ENCODE data around the gene NOS1. TPM values are rescaled to one million over a fixed set of nuclear protein-coding genes. Genes with fewer than 3 reads are reported as not detected.
"Not testable (repeated sequence)": the region's sequence is repeated elsewhere in the genome, so short reads cannot be mapped to it uniquely, and the experiment has no call there.

The NOS1 gene
- polyA plus RNA-seq, 12 donors: 0.18 to 4.6 (median 0.93) TPM; not detected in 1

DNA sequence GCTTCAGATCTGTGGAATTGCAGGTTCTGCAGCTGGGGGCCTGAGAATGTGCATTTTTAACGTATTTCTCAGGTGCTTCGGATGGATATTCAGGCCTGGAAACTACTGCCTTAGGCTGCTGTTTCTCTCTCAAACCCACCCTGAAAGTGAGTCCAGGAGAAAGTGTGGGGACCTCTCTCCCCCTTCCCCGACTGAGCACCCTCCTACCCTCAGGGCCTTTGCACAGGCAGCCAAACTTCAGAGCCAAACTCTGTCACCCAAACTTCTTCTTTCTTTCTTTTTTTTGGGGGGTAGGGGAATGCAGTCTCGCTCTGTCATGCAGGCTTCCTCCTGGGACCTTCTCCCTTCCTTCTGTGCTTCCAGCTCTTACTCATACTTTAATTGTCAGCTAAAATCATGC lies 88.7 kb downstream of the NOS1 start:
- no peak for DNase-seq

DNA sequence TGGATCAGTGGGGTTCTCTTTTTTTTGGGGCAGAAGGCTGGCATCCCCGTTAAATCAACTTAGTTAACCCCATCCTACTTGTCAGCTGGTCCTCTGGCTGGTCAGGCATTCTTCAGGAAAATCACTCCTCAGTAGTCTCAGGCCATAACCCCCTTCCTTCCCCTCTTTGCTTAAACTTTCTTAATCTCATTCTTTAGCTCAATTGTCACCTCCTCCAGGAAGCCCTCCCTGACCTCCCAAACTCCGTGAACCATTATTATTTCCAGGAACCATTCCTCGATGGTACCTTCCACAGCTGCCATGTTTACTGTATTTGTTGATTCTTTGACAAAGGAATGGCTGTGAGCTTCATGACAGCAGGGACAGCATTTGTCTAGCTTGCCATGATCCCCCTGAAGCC lies 98.7 kb downstream of the NOS1 start:
- DNase-seq: no peak

DNA sequence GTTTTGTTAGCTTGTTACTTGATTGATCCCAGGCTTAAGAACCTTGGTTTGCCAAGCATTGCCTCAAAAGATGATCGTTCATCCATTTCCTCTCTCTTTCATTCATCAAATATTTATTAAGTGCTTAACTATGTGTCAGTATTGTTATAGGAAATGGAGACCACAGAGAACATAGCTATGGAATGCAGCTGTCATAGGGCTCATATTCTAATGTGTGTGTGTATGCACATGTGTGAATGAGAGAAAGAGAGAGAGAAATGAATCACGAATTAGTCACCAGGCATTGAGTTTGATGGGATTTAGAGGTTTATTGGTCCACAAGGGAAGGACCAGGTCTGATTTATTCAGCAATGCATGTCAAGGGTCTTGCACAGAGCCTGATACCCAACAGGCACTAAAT lies 100.2 kb downstream of the NOS1 start:
- no peak for DNase-seq

DNA sequence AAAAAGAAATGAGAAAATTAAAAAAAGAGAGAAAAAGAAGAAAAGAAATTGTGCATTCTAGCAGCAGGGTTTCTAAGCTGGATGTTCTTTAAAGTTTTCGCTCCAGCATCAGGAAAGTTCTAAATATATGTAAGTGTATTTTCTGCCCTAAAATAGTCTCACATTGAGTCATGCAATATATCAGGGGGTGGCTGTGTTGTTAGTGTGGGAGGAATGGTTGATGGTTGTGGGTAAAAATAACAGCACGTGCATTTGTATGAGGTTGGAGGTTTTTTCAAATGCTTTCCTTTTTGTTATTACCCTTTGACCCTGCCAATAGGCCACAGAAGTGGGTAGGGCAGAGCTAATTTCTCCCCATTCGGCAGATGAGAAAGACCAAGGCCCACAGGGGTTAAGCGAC lies 106.0 kb downstream of the NOS1 start:
- no peak for DNase-seq

DNA sequence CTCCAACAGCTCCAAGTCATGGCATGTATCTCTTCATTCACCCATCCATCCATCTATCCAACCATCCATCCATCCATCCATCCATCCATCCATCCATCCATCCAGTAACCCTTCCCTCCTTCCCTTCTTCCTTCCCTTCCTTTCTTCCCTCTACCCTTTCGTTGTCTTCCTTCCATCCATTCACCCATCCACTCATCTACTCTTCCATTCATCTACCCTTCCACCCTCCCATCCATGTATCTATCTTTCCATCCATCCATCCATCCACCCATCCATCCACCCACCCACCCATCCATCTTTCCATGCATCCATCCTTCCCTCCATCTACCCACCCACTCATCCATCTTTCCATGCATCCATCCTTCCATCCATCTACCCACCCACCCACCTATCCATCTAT lies 117.9 kb downstream of the NOS1 start:
- no peak for DNase-seq

DNA sequence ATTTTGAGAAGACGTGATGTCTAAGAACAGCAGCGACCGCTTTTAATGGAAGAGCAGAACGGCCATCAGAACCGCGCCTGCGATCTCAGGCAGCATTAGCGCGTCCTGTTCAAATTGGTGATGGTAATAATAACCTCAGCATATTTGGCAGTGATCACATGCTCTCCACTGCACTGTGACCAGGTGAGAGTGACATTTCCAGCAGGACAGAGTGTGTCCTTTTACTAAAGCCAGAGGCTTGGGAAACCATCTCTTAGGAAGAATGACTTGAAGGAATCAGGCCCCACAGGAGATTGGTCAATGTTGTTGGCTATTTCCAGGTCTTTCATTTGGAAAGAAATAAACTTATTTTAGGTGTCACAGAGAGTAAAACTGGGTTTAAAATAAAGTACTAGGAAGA lies 119.7 kb downstream of the NOS1 start:
- DNase-seq: no peak

DNA sequence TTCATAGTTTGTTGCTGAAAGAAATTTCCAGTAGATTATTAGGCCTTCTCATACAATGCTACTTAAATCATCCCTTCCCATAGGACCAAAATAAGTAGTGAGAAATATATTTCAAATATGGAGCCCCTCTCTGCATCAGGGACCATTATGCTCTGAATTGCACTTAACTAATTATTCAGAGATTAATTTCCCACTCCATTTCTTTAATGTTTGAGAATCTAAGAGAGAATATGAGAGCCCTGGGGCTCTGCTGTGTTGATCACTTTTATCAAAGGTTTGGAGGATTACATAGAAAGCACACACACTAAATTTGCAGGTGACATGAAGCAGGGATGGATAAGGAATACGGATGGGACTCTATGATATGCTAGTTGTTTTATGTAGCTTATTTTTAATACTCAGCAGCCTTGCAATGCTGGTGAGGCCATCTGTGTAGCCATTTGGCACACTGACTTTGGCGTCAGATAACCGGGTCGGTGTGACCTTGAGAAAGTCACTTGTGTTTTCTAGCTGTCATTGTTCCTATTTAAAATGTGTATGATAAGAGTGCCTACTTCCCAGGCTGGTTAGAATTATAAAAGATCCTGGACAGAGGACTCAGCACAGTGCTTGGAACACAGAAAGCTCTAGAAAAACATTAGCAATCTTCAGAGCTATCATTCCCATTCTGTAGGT lies 121.2 kb downstream of the NOS1 start:
- DNase-seq: no peak

DNA sequence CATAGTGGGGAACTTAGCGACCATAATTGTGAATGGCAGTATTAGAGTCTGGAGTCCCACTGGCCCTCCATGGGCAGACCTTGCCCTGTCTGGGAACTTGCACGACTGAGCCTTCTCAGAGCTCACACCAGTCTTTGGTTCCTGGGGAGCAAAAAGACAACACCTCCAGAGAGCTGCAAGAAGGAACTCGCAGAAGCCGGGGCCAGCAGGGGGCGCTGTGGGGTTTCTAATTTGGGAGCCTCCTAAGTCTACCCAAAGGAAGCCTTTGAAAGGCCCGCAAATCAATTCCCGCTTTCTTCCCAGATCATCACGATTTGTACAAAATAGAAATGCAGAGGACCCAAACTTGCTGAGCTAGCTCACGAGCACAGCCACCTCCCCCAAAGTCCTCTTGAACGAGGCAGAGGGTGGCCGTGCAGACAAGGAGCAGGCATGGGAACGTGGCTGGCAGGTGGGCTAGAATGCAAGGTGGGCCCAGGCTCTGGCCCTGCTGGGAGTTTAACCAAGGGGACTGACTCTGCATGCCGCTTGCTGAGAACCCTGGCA lies 124.9 kb downstream of the NOS1 start:
- peak; percentile 49 for DNase-seq

DNA sequence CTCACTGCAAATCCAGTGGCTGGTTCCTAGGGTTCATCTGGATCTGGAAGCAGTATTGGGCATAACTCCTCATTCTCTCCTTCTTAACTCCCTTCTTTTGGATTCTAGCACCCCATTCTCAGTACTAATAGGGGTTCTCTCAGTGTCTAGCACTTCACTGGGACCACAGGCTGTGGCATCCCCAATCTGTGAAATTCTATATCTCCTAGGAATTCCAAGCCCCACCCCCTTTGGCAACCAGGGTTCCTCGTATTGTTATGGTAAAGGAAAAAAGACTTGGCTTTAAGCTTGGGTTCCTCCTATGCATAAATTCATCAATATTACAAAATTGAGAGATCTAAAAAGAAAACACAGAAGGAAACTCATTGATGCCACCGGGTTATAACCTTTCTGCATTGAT lies 126.2 kb downstream of the NOS1 start:
- no peak for DNase-seq

DNA sequence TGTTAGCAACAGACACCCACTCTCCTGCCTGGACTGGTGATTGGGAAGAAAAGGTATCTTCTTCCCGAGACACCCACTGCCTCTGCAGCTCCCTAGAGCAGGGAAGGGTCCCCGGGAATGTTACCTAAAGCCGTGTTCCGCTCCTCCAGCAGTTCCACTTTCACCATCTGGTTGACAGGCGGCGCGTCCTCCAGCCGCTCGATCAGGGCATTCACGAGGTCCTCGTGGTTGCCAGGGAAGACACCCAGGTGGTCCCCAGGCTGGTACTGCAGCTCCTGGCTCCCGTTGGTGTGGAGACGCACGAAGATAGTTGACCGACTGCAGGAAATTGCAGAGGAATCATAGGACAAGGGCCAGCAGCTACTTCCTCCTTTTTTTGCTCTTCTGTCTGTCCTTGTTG lies 127.0 kb downstream of the NOS1 start:
- no peak for DNase-seq

DNA sequence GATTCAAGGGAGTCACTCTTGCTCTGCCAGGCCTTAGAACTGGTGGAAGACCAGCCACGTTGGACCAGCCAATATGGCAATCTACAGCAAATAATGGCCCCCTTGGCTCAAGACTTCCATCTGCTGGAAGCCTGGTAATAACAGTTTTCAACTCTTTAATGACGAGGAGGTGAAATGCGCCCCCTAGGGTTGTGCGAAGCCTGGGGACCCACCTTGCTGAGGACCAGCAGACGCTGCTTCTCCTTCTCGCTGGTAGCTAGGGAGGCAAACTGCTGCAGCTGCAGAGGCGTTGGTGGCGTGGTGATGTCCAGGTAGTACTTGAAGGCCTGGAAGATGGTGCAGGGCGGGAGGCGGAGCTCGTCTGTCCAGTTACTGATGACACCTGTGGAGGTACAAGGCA lies 129.7 kb downstream of the NOS1 start:
- no peak for DNase-seq

DNA sequence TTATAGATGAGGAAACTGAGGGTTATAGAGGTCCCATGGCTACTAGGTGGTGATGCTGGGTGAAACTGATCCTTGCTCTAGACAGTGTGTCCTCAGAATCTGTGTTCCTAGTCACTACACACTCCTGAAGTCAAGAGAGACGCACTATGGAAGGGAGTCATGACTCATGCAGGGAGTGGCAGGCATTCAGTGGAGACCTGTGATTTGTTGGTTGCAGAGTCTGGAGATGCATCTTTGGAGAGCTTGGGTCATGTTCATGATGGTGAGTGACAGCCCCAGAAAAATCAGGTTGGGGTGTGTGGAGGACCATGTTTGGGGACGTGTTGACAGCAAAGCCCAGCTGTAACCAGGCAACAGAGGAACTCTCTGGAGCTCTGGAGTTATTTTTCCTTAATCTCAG lies 133.2 kb downstream of the NOS1 start:
- DNase-seq: no peak

DNA sequence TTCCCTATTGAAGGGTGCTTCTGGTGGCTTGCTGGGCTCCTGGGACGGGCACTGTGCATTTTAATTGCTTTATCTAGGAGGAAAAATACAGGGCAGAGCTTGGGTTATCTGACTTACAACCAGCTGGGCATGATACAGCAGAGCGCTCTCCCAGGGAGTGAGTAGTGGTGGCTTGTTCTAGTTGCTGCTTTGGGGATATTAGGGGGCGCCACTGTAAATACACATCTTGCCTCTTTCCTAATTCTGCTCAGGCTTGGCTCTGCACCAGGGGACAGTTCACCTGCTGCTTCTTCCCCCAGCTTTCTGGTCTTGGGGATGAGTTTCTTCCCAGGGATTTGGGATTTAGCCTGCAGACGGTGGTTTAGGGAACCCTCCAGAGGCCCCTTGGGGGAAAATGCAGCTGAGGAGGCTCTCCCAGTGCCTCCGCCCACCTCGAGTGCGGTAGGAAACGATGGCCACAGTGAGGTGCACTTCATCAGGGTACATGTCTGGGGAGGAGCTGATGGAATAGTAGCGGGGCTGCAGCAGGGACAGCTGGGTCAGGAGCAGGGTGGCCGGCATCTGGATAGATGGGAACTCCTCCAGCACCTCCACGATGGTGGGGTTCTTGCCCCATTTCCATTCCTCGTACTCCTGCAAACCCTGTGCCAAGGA lies 134.3 kb downstream of the NOS1 start:
- DNase-seq: no peak

DNA sequence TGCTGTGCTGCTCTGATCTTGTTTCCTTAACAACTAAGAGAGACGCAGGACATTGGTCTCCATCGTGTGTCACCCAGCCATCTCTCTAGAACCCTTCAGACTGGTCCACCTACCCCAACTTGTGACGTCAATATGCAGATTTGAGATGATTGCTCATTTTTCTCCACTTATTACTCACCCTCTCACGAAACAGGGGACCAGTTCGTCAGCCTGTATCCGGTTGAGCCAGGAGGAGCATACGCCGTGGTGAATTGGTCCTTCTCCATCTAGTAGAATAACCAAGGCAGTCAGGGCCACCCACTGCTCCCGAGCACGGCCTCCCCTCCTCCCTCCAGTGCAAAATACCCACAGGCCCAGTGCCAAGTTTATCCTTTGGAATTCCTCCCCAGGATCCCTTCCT lies 134.9 kb downstream of the NOS1 start:
- no peak for DNase-seq

DNA sequence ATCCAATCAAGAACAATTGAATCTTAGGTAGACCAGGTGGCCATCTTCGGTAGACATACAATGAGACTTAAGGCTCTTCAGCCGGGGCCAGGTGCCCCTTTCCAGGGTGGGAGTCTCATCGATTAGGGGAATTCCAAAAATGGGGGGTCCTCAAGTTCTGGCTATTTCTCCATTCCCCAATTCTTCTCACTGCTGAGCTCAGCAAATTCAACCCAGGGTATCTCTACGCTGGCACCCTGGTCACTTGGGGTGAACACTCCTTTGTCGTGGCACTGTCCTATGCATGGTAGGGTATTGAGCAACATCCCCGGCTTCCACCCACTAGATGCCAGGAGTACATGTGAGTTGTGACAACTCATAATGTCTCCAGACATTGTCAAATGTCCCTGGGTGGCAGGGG lies 136.2 kb downstream of the NOS1 start:
- DNase-seq: no peak

DNA sequence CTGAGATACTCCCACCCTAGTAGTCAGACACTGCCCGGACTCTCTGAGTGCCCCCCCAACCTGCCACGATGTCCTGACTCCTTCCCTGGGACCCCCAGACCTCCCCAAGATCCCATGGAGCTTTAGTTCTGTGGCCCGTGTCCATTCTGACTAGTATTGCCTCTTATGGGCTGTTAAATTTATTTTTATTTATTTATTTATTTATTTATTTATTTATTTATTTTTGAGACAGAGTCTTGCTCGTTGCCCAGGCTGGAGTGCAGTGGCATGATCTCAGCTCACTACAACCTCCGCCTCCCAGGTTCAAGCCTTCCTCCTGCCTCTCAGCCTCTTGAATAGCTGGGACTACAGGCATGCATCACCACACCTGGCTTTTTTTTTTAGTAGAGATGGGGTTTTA lies 140.5 kb downstream of the NOS1 start:
- DNase-seq: not testable (repeated sequence)

DNA sequence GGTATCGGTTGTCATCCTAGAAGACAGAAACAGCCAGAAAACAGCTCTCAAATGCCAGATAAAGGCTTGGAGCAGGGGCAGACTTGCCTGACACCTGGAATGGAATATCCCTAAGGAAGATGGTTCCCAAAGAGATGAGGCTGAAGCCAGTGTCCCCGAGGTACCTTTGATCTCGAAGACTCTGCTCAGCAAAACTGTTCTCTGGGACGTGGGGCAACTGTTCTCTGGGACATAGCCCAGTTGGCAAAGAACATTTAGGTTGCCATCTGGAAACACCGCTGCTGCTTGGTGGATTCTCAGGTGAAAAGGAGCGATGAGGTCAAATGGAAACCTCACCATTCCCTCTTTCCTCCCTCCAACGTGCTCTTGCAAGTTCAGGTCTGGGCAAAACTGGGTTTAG lies 143.3 kb downstream of the NOS1 start:
- DNase-seq: no peak

DNA sequence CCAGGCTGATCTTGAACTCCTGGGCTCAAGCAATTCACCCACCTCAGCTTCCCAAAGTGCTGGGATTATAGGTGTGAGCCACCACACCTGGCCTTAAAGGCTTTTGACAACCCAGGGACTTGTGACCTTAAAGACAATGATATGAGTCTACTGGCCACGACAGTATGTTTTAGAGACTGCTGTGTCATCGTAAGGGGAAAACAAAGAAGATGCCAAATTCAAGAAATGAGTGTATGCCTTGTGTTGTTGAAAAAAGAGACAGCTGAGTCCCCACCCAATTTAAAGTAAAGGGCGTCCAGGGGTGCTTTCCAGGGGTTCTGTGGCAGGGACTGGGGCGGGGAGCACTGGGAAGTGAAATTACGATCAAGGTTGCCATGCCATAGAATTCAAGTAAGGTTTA lies 144.7 kb downstream of the NOS1 start:
- no peak for DNase-seq

DNA sequence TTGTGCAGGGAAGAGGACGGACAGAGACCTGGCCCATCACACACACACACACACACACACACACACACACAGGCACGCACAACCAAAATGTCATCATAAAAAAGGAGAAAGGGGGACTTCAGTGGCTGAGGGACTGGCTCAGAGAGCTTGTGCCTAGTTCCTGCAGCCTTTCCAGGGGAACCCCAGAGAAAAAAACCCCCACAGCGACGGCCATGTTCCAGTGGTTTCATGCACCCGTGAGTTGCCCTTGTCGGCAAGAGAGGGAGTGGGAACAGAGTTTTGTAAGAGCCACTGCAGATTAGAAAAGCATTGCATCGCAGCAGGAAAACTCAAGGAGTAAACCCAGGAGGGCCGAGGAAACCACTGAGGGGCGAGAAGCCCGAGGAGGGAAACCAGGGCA lies 146.6 kb downstream of the NOS1 start:
- DNase-seq: no peak

DNA sequence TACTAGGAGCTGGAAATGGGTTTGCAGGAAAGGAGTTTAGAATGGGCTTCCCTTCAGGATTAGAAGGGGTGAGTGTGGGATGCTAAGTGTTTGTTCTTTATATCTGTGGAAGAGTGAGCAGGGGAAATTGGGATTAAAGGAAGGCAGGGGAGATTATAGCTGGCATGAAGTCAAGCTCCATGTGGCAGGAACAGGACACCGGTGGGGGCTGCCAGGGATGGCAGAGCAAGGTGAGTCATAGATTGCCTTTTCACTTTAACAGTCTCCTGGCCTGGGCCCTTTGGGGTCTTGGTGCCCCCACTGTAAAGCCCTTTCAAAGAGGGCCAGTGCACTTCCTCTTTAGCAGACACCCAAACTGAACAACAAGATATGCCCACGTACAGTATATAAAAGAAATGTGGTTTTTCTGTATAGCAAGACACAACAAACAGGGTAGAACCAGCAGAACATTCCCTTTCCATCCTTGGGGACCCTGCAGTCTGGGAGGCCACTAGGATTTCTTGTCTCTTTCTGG lies 148.1 kb downstream of the NOS1 start:
- DNase-seq: no peak

DNA sequence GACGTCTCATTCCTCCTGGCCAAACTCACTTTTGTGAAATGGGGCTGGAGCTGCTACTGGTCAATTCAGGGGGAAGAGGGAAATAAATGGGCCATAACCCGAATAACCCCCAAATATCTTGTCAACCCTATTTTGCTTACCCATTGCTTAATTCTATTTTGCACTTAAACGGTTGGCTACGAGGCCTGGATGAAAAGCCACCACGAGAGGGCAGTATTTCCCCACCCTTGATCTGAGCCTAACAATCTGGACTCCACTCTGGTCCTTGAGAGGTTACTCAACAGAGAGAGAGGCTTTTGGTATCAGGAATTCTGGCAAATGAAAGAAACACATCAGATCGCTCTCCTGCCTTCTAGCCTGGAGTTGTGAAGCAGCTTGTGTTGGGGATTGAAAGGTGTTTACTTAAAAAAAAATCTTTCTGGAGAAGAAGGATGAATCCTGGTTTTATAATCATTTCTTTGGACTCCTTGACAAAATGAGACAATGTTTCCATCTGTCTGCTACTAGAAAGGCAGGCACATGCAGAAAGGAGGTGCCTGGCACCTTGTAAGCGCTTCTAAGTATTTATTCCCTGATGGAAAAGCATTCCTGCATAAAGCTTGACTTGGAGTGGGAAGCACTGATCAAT lies 148.7 kb downstream of the NOS1 start:
- DNase-seq: peak; percentile 84

DNA sequence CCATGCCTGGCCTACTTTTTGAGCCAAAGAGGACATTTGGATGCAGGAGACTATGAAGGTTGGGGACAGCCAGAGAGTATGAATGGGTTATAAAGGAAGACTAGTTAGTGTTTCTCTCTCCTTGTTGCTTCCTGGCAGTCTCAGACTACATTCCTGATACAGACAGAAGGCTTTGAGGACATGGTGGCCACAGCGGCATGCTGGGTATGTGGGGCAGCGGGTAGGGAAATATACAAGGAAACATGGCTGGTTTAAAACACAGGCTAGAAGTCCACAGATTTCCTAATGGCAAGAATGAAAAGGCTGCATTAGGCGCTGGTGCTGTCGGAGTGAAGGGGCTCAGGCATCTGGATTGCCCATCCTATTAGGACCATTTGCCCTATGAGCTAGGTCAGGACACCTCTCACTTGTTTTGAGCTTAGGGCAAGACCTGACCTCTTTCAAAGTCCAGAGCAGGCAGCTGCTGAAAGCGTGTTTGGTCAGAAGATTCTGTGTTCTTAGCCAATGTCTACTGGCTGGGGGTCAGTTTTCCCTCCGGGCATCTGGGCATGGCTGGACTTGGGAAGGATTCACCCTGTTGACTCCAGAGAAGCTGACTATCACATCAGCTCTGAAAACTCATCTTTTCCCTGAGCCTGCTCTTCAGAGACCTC lies 151.0 kb downstream of the NOS1 start:
- no peak for DNase-seq

DNA sequence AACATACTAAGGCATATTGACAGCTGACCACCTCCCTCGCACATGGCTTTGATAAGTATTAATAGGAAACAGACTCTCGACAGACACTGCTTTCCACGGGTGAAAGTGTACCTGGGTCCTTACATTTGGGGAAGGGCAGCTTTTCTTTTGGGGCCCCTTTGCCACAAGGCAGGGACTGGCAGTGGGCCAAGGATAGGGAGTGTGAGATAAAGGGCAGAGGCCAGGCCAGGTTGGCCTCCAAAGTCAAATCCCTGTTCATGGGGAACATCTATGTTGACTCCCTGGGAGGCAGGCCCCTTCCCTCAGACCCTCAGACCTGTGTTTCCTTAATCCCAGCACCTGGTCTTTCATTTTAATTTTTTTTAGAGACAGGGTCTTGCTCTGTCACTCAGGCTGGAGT lies 151.8 kb downstream of the NOS1 start:
- no peak for DNase-seq
